HepG2 (cell line): ENCODE results near the gene FANCM. TPM values are rescaled to one million over a fixed set of nuclear protein-coding genes. Genes with fewer than 3 reads are reported as not detected.
A peak's percentile ranks its signal among the peaks of the same experiment; 100 is the strongest.
"Not testable (repeated sequence)": the region's sequence is repeated elsewhere in the genome, so short reads cannot be mapped to it uniquely, and the experiment has no call there.

Source experiments
- ATAC-seq: fragments of 200-7000 bp; cut with Tn5 transposase; 3 replicates; pipeline ENCODE4 v1.9.1; 2020; ENCODE audit warnings: mild to moderate bottlenecking, moderate library complexity
- BruUV-seq: library from RNA; stranded (reverse); fragments of 400-500 nt; replicated peaks from 2 replicates; lab custom pipeline; 2021; lab: Mats Ljungman, UMichigan
- CTCF ChIA-PET: fragments of 300-600 bp; formaldehyde crosslinking; extraction: SDS; loops from one replicate; lab custom pipeline; 2021; ENCODE audit warnings: low total read pairs, inconsistent platforms, low intra/inter-chr PET ratio; lab: Yijun Ruan, JAX
- POLR2A ChIA-PET: fragments of 350-600 bp; sonication (Branson Sonifier 250); formaldehyde crosslinking; loops from one replicate; lab custom pipeline; 2020; ENCODE audit warnings: antibody characterized with exemption, inconsistent platforms; lab: Yijun Ruan, JAX
- DNase-seq: peaks from one replicate; pipeline ENCODE4 v3.0.0-alpha.2; 2015; ENCODE audit warnings: low spot score
- FAIRE-seq: peaks from 3 replicates; lab custom pipeline; 2011; peaks lifted over from hg19 to GRCh38; lab: Jason Lieb, UNC
- H2AFZ ChIP-seq: one replicate; pipeline ENCODE4 v1.6.1; 2011; ENCODE audit warnings: low read length, inconsistent platforms
- H3K27ac ChIP-seq: fragments of 300-600 bp; 3 replicates; pipeline ENCODE4 v1.8.0; 2011; ENCODE audit warnings: mixed run types, mild to moderate bottlenecking, mixed read lengths, low read length, inconsistent platforms; ENCODE audit not compliant: insufficient read depth; ENCODE audit errors: extremely low read length
- H3K27me3 ChIP-seq, 2 experiments: fragments of 200-600 bp in 1 of 2; 2 replicates in 1 of 2; 3 replicates in 1 of 2; pipeline versions ENCODE4 v1.6.0 to v1.8.0; 2011; ENCODE audit warnings: low read length in 2 of 2, mild to moderate bottlenecking in 2 of 2, moderate library complexity in 2 of 2, inconsistent platforms in 1 of 2; ENCODE audit not compliant: insufficient read depth in 2 of 2, control insufficient read depth in 1 of 2
- H3K36me3 ChIP-seq, 2 experiments: fragments of 200-600 bp in 1 of 2; replicated peaks in 1 of 2; 2 replicates in 1 of 2; 3 replicates in 1 of 2; pipeline versions ENCODE4 v1.5.1 to v1.8.0; 2011; ENCODE audit warnings: low read length in 2 of 2, inconsistent platforms in 1 of 2; ENCODE audit not compliant: insufficient read depth in 2 of 2, control insufficient read depth in 1 of 2
- H3K4me1 ChIP-seq: 2 replicates; pipeline ENCODE4 v1.5.1; 2012; ENCODE audit warnings: low read length, inconsistent platforms; ENCODE audit not compliant: insufficient read depth
- H3K4me2 ChIP-seq: 2 replicates; pipeline ENCODE4 v1.6.0; 2011; ENCODE audit warnings: low read depth, low read length, inconsistent platforms
- H3K4me3 ChIP-seq, 3 experiments: fragments of 200-600 bp in 1 of 3; sonication (generic), shearing (Covaris generic) in 1 of 3; replicated peaks in 1 of 3; 2 replicates each; pipeline ENCODE4 v1.5.1; 2011 to 2016; ENCODE audit warnings: low read length in 3 of 3, inconsistent platforms in 2 of 3, low read depth in 2 of 3, mild to moderate bottlenecking in 2 of 3, control low read depth in 1 of 3, mixed read lengths in 1 of 3; ENCODE audit not compliant: insufficient read depth in 1 of 3
- H3K79me2 ChIP-seq: one replicate; pipeline ENCODE4 v1.6.1; 2011; ENCODE audit warnings: low read length, inconsistent platforms; ENCODE audit not compliant: insufficient read depth
- H3K9ac ChIP-seq: 2 replicates; pipeline ENCODE4 v1.6.0; 2011; ENCODE audit warnings: mild to moderate bottlenecking, low read depth, low read length, inconsistent platforms; ENCODE audit not compliant: insufficient read depth
- H3K9me3 ChIP-seq: 2 replicates; pipeline ENCODE4 v1.5.1; 2012; ENCODE audit warnings: mild to moderate bottlenecking, low read length
- H4K20me1 ChIP-seq: 2 replicates; pipeline ENCODE4 v1.6.0; 2011; ENCODE audit warnings: inconsistent platforms, mild to moderate bottlenecking, low read length, moderate library complexity; ENCODE audit not compliant: insufficient read depth
- FOXA1 ChIP-seq, 2 experiments: fragments of 450-650 bp in 1 of 2; sonication (generic) in 1 of 2; formaldehyde crosslinking in 1 of 2; IDR thresholded peaks; 2 replicates each; pipeline versions ENCODE4 v1.4.0 to v1.6.1; 2016 to 2020; ENCODE audit warnings: missing genetic modification reagents in 1 of 2
- MXD3 ChIP-seq: IDR thresholded peaks from 2 replicates; pipeline ENCODE4 v1.6.1; 2016; ENCODE audit warnings: mild to moderate bottlenecking, missing biosample characterization, missing genetic modification reagents
- WGBS: methylation state at CpG from one replicate; pipeline ENCODE4 v1.1.6; 2017; ENCODE audit warnings: low lambda C conversion rate; 5-methylcytosine and 5-hydroxymethylcytosine counted together
- in situ Hi-C: cut with HindIII; loops from 2 replicates; pipeline ENCODE4 v1.10.0; 2017; ENCODE audit warnings: low pct_unique_long_range_greater_than_20kb; ENCODE audit not compliant: extremely low pct_ligation_motif_present
- intact Hi-C: fragments of 100-400 bp; cut with micrococcal nuclease; formaldehyde crosslinking; loops from one replicate; pipeline ENCODE4 v1.10.0; 2022; ENCODE audit not compliant: unreplicated experiment
- polyA plus RNA-seq, 8 experiments: library from polyadenylated mRNA; depleted of rRNA in 3 of 8; stranded (reverse) in 7 of 8; unstranded in 1 of 8; fragments of >200 nt; fragmentation: Illumina TruSeq in 4 of 8; extraction: Trizol in 4 of 8; gene quantifications; 2 replicates each; pipeline versions ENCODE4 v1.2.1 to v1.2.3, GENCODE V29; 2011 to 2016; ENCODE audit warnings: low read depth in 4 of 8, missing spikeins in 1 of 8, mixed read lengths in 1 of 8; ENCODE audit not compliant: insufficient read depth in 1 of 8
- total RNA-seq, 5 experiments: library from RNA; depleted of rRNA; stranded (reverse); fragments of >200 nt; fragmentation: Illumina TruSeq; extraction: Trizol; gene quantifications; 2 replicates each; pipeline ENCODE4 v1.2.3, GENCODE V29; 2016; ENCODE audit warnings: low read depth in 1 of 5

FANCM gene
- total and polyA plus RNA-seq, 2 of the 13 experiments (the other 11 are each of a cell fraction or from before 2014, with no cell fraction given) = 2.6 to 10.4 TPM

- TF ChIP-seq MXD3 (CRISPR knock-in tag) = no peak
Measured at GRCh38 chr14:45212231-45212630, 76.5 kb downstream of the FANCM start (continued).

GRCh38 chr14:45213716-45214115, 78.0 kb downstream of the FANCM start:
- DNase-seq; H3K27me3 ChIP-seq; H2AFZ ChIP-seq; H3K4me2 ChIP-seq; H3K9me3 ChIP-seq; BruUV-seq; H3K4me3 ChIP-seq; FAIRE-seq; CTCF ChIA-PET; H4K20me1 ChIP-seq; in situ Hi-C loops; ATAC-seq; H3K79me2 ChIP-seq; H3K27ac ChIP-seq; POLR2A ChIA-PET; intact Hi-C loops; H3K9ac ChIP-seq; TF ChIP-seq FOXA1 (IDR thresholded peaks at IDR 0.05): not testable (repeated sequence)
- TF ChIP-seq FOXA1 (CRISPR knock-in tag; IDR thresholded peaks at IDR 0.05) = 0 out of 2 replicates have a peak, but pooled peaks have one; percentile 14
- Histone ChIP-seq H3K36me3 (peaks cover 2 to 20% of the 10 kb centered on the region in 2 experiments; a peak in 4 of 5 replicates), H3K4me1 (peaks cover 34% of the 10 kb centered on the region)
- WGBS = 67% methylated on average over 1 of the region's 1 CpG

GRCh38 chr14:45214341-45214740, 78.6 kb downstream of the FANCM start:
- H3K27me3 ChIP-seq, DNase-seq, H3K9ac ChIP-seq, H3K4me3 ChIP-seq, CTCF ChIA-PET, H3K4me2 ChIP-seq, H3K79me2 ChIP-seq, H3K9me3 ChIP-seq, intact Hi-C loops, H4K20me1 ChIP-seq, in situ Hi-C loops, H2AFZ ChIP-seq, FAIRE-seq, H3K27ac ChIP-seq, BruUV-seq, ATAC-seq, POLR2A ChIA-PET: not testable (repeated sequence)
- WGBS = 93% methylated on average over 6 of the region's 6 CpGs
- peaks cover 34% of the 10 kb centered on the region for H3K4me1 ChIP-seq
- peaks cover 2 to 20% of the 10 kb centered on the region in 2 experiments; a peak in 4 of 5 replicates for H3K36me3 ChIP-seq
